ENCODE data around the gene RBM25.
"Not testable (repeated sequence)": the region's sequence is repeated elsewhere in the genome, so short reads cannot be mapped to it uniquely, and the experiment has no call there.

RBM25 gene

GRCh38 chr14:73058224-73058921, at the start of gene RBM25:
TSS of gene RBM25 (plus strand) at chr14:73058534. CDS start at chr14:73071642, 13,108 bp downstream.
- DNase-seq (ENCODE audit: low read depth in 1 of 2, low spot score in 1 of 2) = peak; percentile 87 to 90

GRCh38 chr14:73011189-73011588, 47.1 kb upstream of the RBM25 start:
- DNase-seq (ENCODE audit: low read depth in 1 of 2, low spot score in 1 of 2) = not testable (repeated sequence)

- DNase-seq (ENCODE audit: low read depth in 1 of 2, low spot score in 1 of 2) = no peak
Measured at GRCh38 chr14:73014105-73014504, 44.2 kb upstream of the RBM25 start.

- DNase-seq (ENCODE audit: low read depth in 1 of 2, low spot score in 1 of 2) = not testable (repeated sequence)
Measured at GRCh38 chr14:73015552-73015951, 42.8 kb upstream of the RBM25 start.

GRCh38 chr14:73016011-73016410, 42.3 kb upstream of the RBM25 start:
- not testable (repeated sequence) for DNase-seq (ENCODE audit: low read depth in 1 of 2, low spot score in 1 of 2)

GRCh38 chr14:73022051-73022450, 36.3 kb upstream of the RBM25 start:
- no peak for DNase-seq (ENCODE audit: low read depth in 1 of 2, low spot score in 1 of 2)

- no peak for DNase-seq (ENCODE audit: low read depth in 1 of 2, low spot score in 1 of 2)
Measured at GRCh38 chr14:73025544-73025943, 32.8 kb upstream of the RBM25 start.

GRCh38 chr14:73026243-73026844, 32.0 kb upstream of the RBM25 start:
- DNase-seq (ENCODE audit: low read depth in 1 of 2, low spot score in 1 of 2) = no peak

- DNase-seq (ENCODE audit: low read depth in 1 of 2, low spot score in 1 of 2) = peak; percentile 83
Measured at GRCh38 chr14:73026845-73027542, 31.3 kb upstream of the RBM25 start, which contains the start of gene ZFYVE1. TSS of gene ZFYVE1 (minus strand) at chr14:73027106. CDS start at chr14:73024508, 2,598 bp downstream.

- no peak for DNase-seq (ENCODE audit: low read depth in 1 of 2, low spot score in 1 of 2)
Measured at GRCh38 chr14:73027546-73027945, 30.8 kb upstream of the RBM25 start.

- no peak for DNase-seq (ENCODE audit: low read depth in 1 of 2, low spot score in 1 of 2)
Measured at GRCh38 chr14:73027984-73028383, 30.4 kb upstream of the RBM25 start.

GRCh38 chr14:73036706-73037450, 21.5 kb upstream of the RBM25 start:
- DNase-seq (ENCODE audit: low read depth in 1 of 2, low spot score in 1 of 2) = not testable (repeated sequence)

GRCh38 chr14:73047808-73048207, 10.5 kb upstream of the RBM25 start:
- no peak for DNase-seq (ENCODE audit: low read depth in 1 of 2, low spot score in 1 of 2)

GRCh38 chr14:73049428-73049827, 8.9 kb upstream of the RBM25 start:
- DNase-seq (ENCODE audit: low read depth in 1 of 2, low spot score in 1 of 2) = no peak

- DNase-seq (ENCODE audit: low read depth in 1 of 2, low spot score in 1 of 2) = no peak
Measured at GRCh38 chr14:73055251-73055650, 3.1 kb upstream of the RBM25 start.

GRCh38 chr14:73057944-73058223, 450 bp upstream of the RBM25 start:
- DNase-seq (ENCODE audit: low read depth in 1 of 2, low spot score in 1 of 2) = no peak

- no peak for DNase-seq (ENCODE audit: low read depth in 1 of 2, low spot score in 1 of 2)
Measured at GRCh38 chr14:73058922-73059673, 764 bp downstream of the RBM25 start.

- DNase-seq (ENCODE audit: low read depth in 1 of 2, low spot score in 1 of 2) = no peak
Measured at GRCh38 chr14:73069585-73069984, 11.3 kb downstream of the RBM25 start.

- no peak for DNase-seq (ENCODE audit: low read depth in 1 of 2, low spot score in 1 of 2)
Measured at GRCh38 chr14:73091044-73091443, 32.7 kb downstream of the RBM25 start.

GRCh38 chr14:73097421-73097820, 39.1 kb downstream of the RBM25 start:
- DNase-seq (ENCODE audit: low read depth in 1 of 2, low spot score in 1 of 2) = no peak

GRCh38 chr14:73100334-73100733, 42.0 kb downstream of the RBM25 start:
- no peak for DNase-seq (ENCODE audit: low read depth in 1 of 2, low spot score in 1 of 2)
